ENCODE results near the gene MMD. TPM values are rescaled to one million over a fixed set of nuclear protein-coding genes. Genes with fewer than 3 reads are reported as not detected.

Gene MMD
- polyA plus RNA-seq, 3 donors = 19.4 to 24.5 (median 20.8) TPM

DNA sequence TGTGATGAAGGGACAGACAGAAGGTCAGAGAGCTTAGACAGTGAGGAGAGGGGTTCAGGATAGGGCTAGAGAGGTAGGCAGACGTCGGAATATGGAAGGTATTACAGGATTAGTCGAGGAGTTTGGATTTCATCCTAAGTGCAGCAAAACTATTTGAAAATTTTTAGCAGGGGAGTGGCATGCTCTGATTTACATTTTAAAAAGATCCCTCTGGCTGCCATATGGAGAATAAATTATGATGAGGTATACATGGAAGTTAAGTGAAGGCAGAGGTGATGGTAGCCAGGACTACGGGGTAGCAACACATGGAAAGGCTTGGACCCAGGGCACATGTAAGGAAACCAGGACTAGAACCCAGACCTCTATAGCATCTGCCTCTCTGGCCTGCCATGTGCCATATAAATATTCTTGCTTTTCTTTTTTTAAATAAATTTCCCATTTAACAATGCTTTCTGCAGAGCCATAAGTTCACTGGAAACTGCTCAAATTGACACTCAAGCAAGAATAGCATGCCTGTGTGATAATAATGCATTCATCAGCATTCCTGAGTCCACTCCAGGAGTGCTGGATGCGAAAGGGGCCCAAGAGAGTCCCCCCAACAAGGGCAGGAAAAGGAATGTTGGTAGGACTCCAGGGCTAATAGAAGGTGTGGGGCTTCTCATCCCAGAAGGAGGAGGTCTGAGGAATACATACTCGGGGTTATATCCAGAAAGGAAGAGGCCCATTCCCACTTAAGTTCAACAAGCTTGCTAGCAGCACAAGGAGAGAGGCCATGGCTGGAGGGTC, 78.6 kb downstream of the MMD start:
- DNase-seq (ENCODE audit: extremely low read depth in 1 of 11, low read depth in 9 of 11, low spot score in 4 of 11) = no peak

Other genes with a start within 250 kb of the MMD start
- gene HLF, start 156.9 kb downstream of the MMD start, polyA plus RNA-seq (ENCODE audit: insufficient read length in 3 of 3) = 1 to 10 TPM; 3.0 to 5.3 (median 3.9) TPM
- gene SMIM36, start 89.6 kb upstream of the MMD start, polyA plus RNA-seq (ENCODE audit: insufficient read length in 3 of 3) = under 1 TPM in 1 of 3 donors, not detected in 2; 0.14 TPM

Data from renal cortex interstitium (tissue), 11 donors.